CD8-positive, alpha-beta memory T cell (primary cell): ENCODE measurements around the gene SPINK6. TPM values are rescaled to one million over a fixed set of nuclear protein-coding genes. Genes with fewer than 3 reads are reported as not detected.

Experiments
- polyA plus RNA-seq: library from polyadenylated mRNA; unstranded; fragments of 300-500 nt; fragmentation: Illumina TruSeq; gene quantifications from one replicate; pipeline ENCODE4 v1.2.3, GENCODE V29; 2021
- total RNA-seq, 2 experiments: library from RNA; stranded (reverse); gene quantifications; one replicate each; pipeline ENCODE4 v1.2.3, GENCODE V29; 2021

Gene SPINK6
- total and polyA plus RNA-seq, 3 experiments from 2014 or later = not detected

Other genes with a start within 250 kb of the SPINK6 start
- not detected for gene SPINK5, start 139.1 kb upstream of the SPINK6 start, total RNA-seq
- gene SPINK5, start 139.1 kb upstream of the SPINK6 start, polyA plus RNA-seq = not detected
- gene SPINK14, start 34.5 kb upstream of the SPINK6 start, total RNA-seq = not detected
- gene SPINK14, start 34.5 kb upstream of the SPINK6 start, polyA plus RNA-seq = not detected
- not detected for gene MARCOL, start 35.5 kb downstream of the SPINK6 start, total RNA-seq
- not detected for gene MARCOL, start 35.5 kb downstream of the SPINK6 start, polyA plus RNA-seq
- not detected for gene SPINK13, start 65.8 kb downstream of the SPINK6 start, total RNA-seq
- not detected for gene SPINK13, start 65.8 kb downstream of the SPINK6 start, polyA plus RNA-seq
- gene SPINK7, start 109.4 kb downstream of the SPINK6 start, total RNA-seq = not detected
- not detected for gene SPINK7, start 109.4 kb downstream of the SPINK6 start, polyA plus RNA-seq
- not detected for gene SPINK9, start 132.5 kb downstream of the SPINK6 start, total RNA-seq
- gene SPINK9, start 132.5 kb downstream of the SPINK6 start, polyA plus RNA-seq = not detected
- gene FBXO38, start 180.9 kb downstream of the SPINK6 start, total RNA-seq = 10 to 100 TPM; 36.7 to 42.4 TPM
- gene FBXO38, start 180.9 kb downstream of the SPINK6 start, polyA plus RNA-seq = 22.4 TPM